K562 (cell line): ENCODE results near the gene ENOX2. TPM values are rescaled to one million over a fixed set of nuclear protein-coding genes. Genes with fewer than 3 reads are reported as not detected.
A peak's percentile ranks its signal among the peaks of the same experiment; 100 is the strongest.

ENCODE experiments used
- ATAC-seq: fragments of 200-7000 bp; cut with Tn5 transposase; 3 replicates; pipeline ENCODE4 v1.9.1; 2020; ENCODE audit warnings: moderate library complexity
- BruUV-seq: library from RNA; stranded (reverse); fragments of 400-500 nt; replicated peaks from 2 replicates; lab custom pipeline; 2021; lab: Mats Ljungman, UMichigan
- CTCF ChIA-PET: fragments of 300-600 bp; formaldehyde crosslinking; extraction: SDS; loops from one replicate; lab custom pipeline; 2021; ENCODE audit warnings: low intra/inter-chr PET ratio; lab: Yijun Ruan, JAX
- POLR2A ChIA-PET: fragments of 300-600, 350-650 bp; sonication (Branson Sonifier 250); formaldehyde crosslinking; extraction: SDS; loops from one replicate; lab custom pipeline; 2021; ENCODE audit warnings: antibody characterized with exemption, inconsistent platforms; lab: Yijun Ruan, JAX
- DNase-seq, 4 experiments: peaks; one replicate each; pipeline versions ENCODE4 v3.0.0 to v3.0.0-alpha.2; 2011 to 2018; ENCODE audit warnings: low spot score in 3 of 4, mixed read lengths in 3 of 4; ENCODE audit errors: extremely low read depth in 1 of 4
- FAIRE-seq: peaks from 2 replicates; lab custom pipeline; 2011; peaks lifted over from hg19 to GRCh38; lab: Jason Lieb, UNC
- H2AFZ ChIP-seq: 2 replicates; pipeline ENCODE4 v1.6.0; 2011; ENCODE audit warnings: low read depth, low read length, control low read depth, inconsistent platforms
- H3K27ac ChIP-seq: fragments of 200-600 bp; 3 replicates; pipeline ENCODE4 v1.8.0; 2011; ENCODE audit warnings: low read depth, mild to moderate bottlenecking, control low read depth, inconsistent platforms, low read length, moderate library complexity, mixed read lengths; ENCODE audit errors: extremely low read depth
- H3K27me3 ChIP-seq, 2 experiments: fragments of 300-600 bp in 1 of 2; 2 replicates in 1 of 2; 3 replicates in 1 of 2; pipeline versions ENCODE4 v1.6.0 to v1.8.0; 2011; ENCODE audit warnings: inconsistent platforms in 2 of 2, low read length in 2 of 2, mild to moderate bottlenecking in 1 of 2, mixed read lengths in 1 of 2, moderate library complexity in 1 of 2; ENCODE audit not compliant: control insufficient read depth in 2 of 2, insufficient read depth in 2 of 2
- H3K36me3 ChIP-seq: fragments of 300-600 bp; 3 replicates; pipeline ENCODE4 v1.8.0; 2011; ENCODE audit warnings: mild to moderate bottlenecking, low read length, inconsistent platforms; ENCODE audit not compliant: control insufficient read depth, insufficient read depth
- H3K4me1 ChIP-seq, 2 experiments: fragments of 200-600 bp in 1 of 2; replicated peaks in 1 of 2; 2 replicates in 1 of 2; 3 replicates in 1 of 2; pipeline versions ENCODE4 v1.5.1 to v1.8.0; 2011; ENCODE audit warnings: inconsistent platforms in 2 of 2, low read length in 2 of 2, mild to moderate bottlenecking in 1 of 2, mixed read lengths in 1 of 2, moderate library complexity in 1 of 2; ENCODE audit not compliant: control insufficient read depth in 2 of 2, insufficient read depth in 2 of 2
- H3K4me2 ChIP-seq: 2 replicates; pipeline ENCODE4 v1.6.1; 2011; ENCODE audit warnings: low read length, control low read depth, inconsistent platforms, mixed read lengths; ENCODE audit not compliant: insufficient read depth
- H3K4me3 ChIP-seq: fragments of 200-600 bp; sonication (generic), shearing (Covaris generic); 2 replicates; pipeline ENCODE4 v1.5.1; 2016; ENCODE audit warnings: control low read depth, inconsistent platforms
- H3K79me2 ChIP-seq: fragments of 200-600 bp; 3 replicates; pipeline ENCODE4 v1.8.0; 2011; ENCODE audit warnings: low read length, inconsistent platforms; ENCODE audit not compliant: control insufficient read depth, insufficient read depth
- H3K9ac ChIP-seq, 2 experiments: 2 replicates each; pipeline versions ENCODE4 v1.6.0 to v1.6.1; 2011; ENCODE audit warnings: low read depth in 2 of 2, low read length in 2 of 2, control low read depth in 1 of 2, inconsistent platforms in 1 of 2, mild to moderate bottlenecking in 1 of 2, mixed read lengths in 1 of 2; ENCODE audit not compliant: insufficient read depth in 1 of 2
- H3K9me1 ChIP-seq: one replicate; pipeline ENCODE4 v1.6.0; 2011; ENCODE audit warnings: inconsistent platforms, mild to moderate bottlenecking, low read length, moderate library complexity; ENCODE audit not compliant: control insufficient read depth, insufficient read depth
- H3K9me3 ChIP-seq: replicated peaks from 2 replicates; pipeline ENCODE4 v1.5.1; 2011; ENCODE audit warnings: low read depth, low read length, inconsistent platforms; ENCODE audit not compliant: control insufficient read depth, insufficient read depth
- H4K20me1 ChIP-seq: replicated peaks from 2 replicates; pipeline ENCODE4 v1.6.1; 2011; ENCODE audit warnings: low read length, inconsistent platforms, mixed read lengths; ENCODE audit not compliant: control insufficient read depth, insufficient read depth
- BRD9 ChIP-seq: fragments of 450-650 bp; IDR thresholded peaks from 2 replicates; pipeline ENCODE4 v1.6.1; 2018; ENCODE audit warnings: low read depth; ENCODE audit not compliant: partially characterized antibody
- FOSL1 ChIP-seq: fragments of 200-800 bp; sonication (Bioruptor generic); conservative IDR thresholded peaks from 2 replicates; pipeline ENCODE4 v1.6.1; 2016; ENCODE audit warnings: missing genetic modification characterization, missing compliant biosample characterization
- FOXA3 ChIP-seq, 2 experiments: fragments of 450-650 bp in 1 of 2; sonication (generic) in 1 of 2; formaldehyde crosslinking; IDR thresholded peaks in 1 of 2; conservative IDR thresholded peaks in 1 of 2; 2 replicates each; pipeline versions ENCODE4 v1.4.0 to v1.8.0; 2020 to 2022; ENCODE audit warnings: mild to moderate bottlenecking in 2 of 2, missing genetic modification reagents in 1 of 2
- FOXO4 ChIP-seq: fragments of 450-650 bp; formaldehyde crosslinking; IDR thresholded peaks from 2 replicates; pipeline ENCODE4 v1.4.0; 2020; ENCODE audit warnings: mild to moderate bottlenecking, moderate library complexity
- GTF2E2 ChIP-seq: fragments of 200-800 bp; sonication (Bioruptor generic); IDR thresholded peaks from 2 replicates; pipeline ENCODE4 v1.6.1; 2016; ENCODE audit warnings: missing genetic modification characterization, missing compliant biosample characterization
- NFE2 ChIP-seq: IDR thresholded peaks from 2 replicates; pipeline ENCODE4 v1.6.1; 2014; ENCODE audit warnings: antibody characterized with exemption, low read depth
- YY1 ChIP-seq, 3 experiments: IDR thresholded peaks; 2 replicates each; pipeline ENCODE4 v1.6.1; 2011; ENCODE audit warnings: low read length in 2 of 3, mild to moderate bottlenecking in 2 of 3, moderate library complexity in 2 of 3, borderline replicate concordance in 1 of 3, control low read depth in 1 of 3, low read depth in 1 of 3; ENCODE audit not compliant: insufficient read depth in 3 of 3, insufficient replicate concordance in 2 of 3, control insufficient read depth in 1 of 3, insufficient read length in 1 of 3; ENCODE audit errors: extremely low read depth in 1 of 3
- ZBTB7A ChIP-seq: IDR thresholded peaks from 2 replicates; pipeline ENCODE4 v1.6.1; 2011; ENCODE audit warnings: low read depth, mild to moderate bottlenecking, low read length, moderate library complexity, borderline replicate concordance; ENCODE audit not compliant: control insufficient read depth
- ZFP91 ChIP-seq: sonication (generic); formaldehyde crosslinking; IDR thresholded peaks from 2 replicates; pipeline ENCODE4 v1.8.0; 2022; ENCODE audit warnings: mild to moderate bottlenecking, missing genetic modification reagents
- ZNF583 ChIP-seq: fragments of 250-450 bp; sonication (Bioruptor Pico); IDR thresholded peaks from 2 replicates; pipeline ENCODE4 v1.4.0; 2020
- ZNF740 ChIP-seq, 3 experiments: fragments of 200-800 bp in 1 of 3; sonication (Bioruptor generic) in 1 of 3; sonication (generic) in 1 of 3; formaldehyde crosslinking in 1 of 3; IDR thresholded peaks; 2 replicates each; pipeline versions ENCODE4 v1.6.1 to v1.8.0; 2016 to 2022; ENCODE audit warnings: mild to moderate bottlenecking in 2 of 3, missing compliant biosample characterization in 2 of 3, missing genetic modification characterization in 2 of 3, missing genetic modification reagents in 1 of 3
- ZNF830 ChIP-seq: fragments of 250-450 bp; sonication (Bioruptor Pico); IDR thresholded peaks from 2 replicates; pipeline ENCODE4 v1.5.0; 2021; ENCODE audit warnings: mild to moderate bottlenecking
- ZSCAN29 ChIP-seq: fragments of 450-650 bp; IDR thresholded peaks from 2 replicates; pipeline ENCODE4 v1.6.1; 2017
- WGBS: fragments of 100-300 bp; shearing (Covaris generic); methylation state at CpG from one replicate; pipeline ENCODE4 v1.1.6; 2016; ENCODE audit warnings: low coverage, mixed read lengths; ENCODE audit not compliant: insufficient coverage; ENCODE audit errors: missing lambda C conversion rate; 5-methylcytosine and 5-hydroxymethylcytosine counted together
- in situ Hi-C: fragments of 300-500 bp; cut with MboI; formaldehyde crosslinking; loops from 4 replicates; pipeline ENCODE4 v1.15.0; 2018; ENCODE audit warnings: inconsistent platforms, mixed read lengths
- intact Hi-C: fragments of 100-400 bp; cut with micrococcal nuclease; formaldehyde crosslinking; loops from 2 replicates; pipeline ENCODE4 v1.14.2; 2022
- polyA plus RNA-seq, 8 experiments: library from polyadenylated mRNA; depleted of rRNA in 4 of 8; stranded (reverse) in 5 of 8; unstranded in 3 of 8; fragments of >200 nt; fragmentation: Nextera tagmentation in 2 of 8; fragmentation: Illumina TruSeq in 1 of 8; extraction: Ambion mirVana in 2 of 8; extraction: Trizol in 1 of 8; gene quantifications; 2 replicates each; pipeline versions ENCODE4 v1.2.1 to v1.2.3, GENCODE V29; 2011 to 2014; ENCODE audit warnings: inconsistent platforms in 1 of 8, missing spikeins in 1 of 8
- total RNA-seq, 7 experiments: library from RNA; depleted of rRNA in 6 of 7; stranded (reverse); fragments of >200 nt in 6 of 7; fragmentation: Illumina TruSeq in 2 of 7; extraction: Trizol in 2 of 7; gene quantifications; 2 replicates each; pipeline versions ENCODE4 v1.2.1 to v1.2.3, GENCODE V29; 2011 to 2021; ENCODE audit warnings: low replicate concordance in 1 of 7

ENOX2 gene
- total and polyA plus RNA-seq, 9 of the 15 experiments (the other 6 are each of a cell fraction or from before 2014, with no cell fraction given), result 6.1 to 24.0 (median 13.8) TPM

GRCh38 chrX:130789793-130790192 lies 113.2 kb downstream of the ENOX2 start (continued):
- TF ChIP-seq ZNF740 (CRISPR knock-in tag; IDR thresholded peaks at IDR 0.05) (no peak), ZNF740 (tag; IDR thresholded peaks at IDR 0.05) (no peak), FOXO4 (CRISPR knock-in tag) (no peak), ZNF583 (CRISPR knock-in tag) (no peak), ZBTB7A (no peak), NFE2 (no peak), ZNF830 (no peak)

GRCh38 chrX:130788786-130789581 lies 114.0 kb downstream of the ENOX2 start:
- no peaks in the 10 kb centered on the region for H4K20me1 ChIP-seq
- H3K4me3 ChIP-seq, result no peak overlapping the region
- no peaks in the 10 kb centered on the region for H3K9me3 ChIP-seq
- no peaks in the 10 kb centered on the region for H3K79me2 ChIP-seq
- no peaks in the 10 kb centered on the region; a peak in 1 of 5 replicates for H3K4me1 ChIP-seq
- no peak overlapping the region for H3K4me2 ChIP-seq
- no TSS peak for BruUV-seq
- H3K27me3 ChIP-seq, result no peaks in the 10 kb centered on the region
- ChIA-PET CTCF (no interaction called here), POLR2A (interaction anchor here (0.5 to 1.3 kb wide), 3 partner anchors 13 to 67 kb away, joined by 3 read pairs; no protein-coding TSS in a partner anchor)
- FAIRE-seq, result peak; percentile 55
- TF ChIP-seq ZFP91 (CRISPR knock-in tag) (no peak), ZSCAN29 (no peak), GTF2E2 (tag) (no peak), FOSL1 (tag) (no peak), FOXA3 (CRISPR knock-in tag; conservative IDR thresholded peaks at IDR 0.05 in 1 of 2, IDR thresholded peaks at IDR 0.05 in 1 of 2) (no peak), YY1 (IDR thresholded peaks at IDR 0.05; ENCODE audit: borderline replicate concordance in 1 of 3, control insufficient read depth in 1 of 3, extremely low read depth in 1 of 3, insufficient read depth in 3 of 3, insufficient read length in 1 of 3, insufficient replicate concordance in 2 of 3, low read depth in 1 of 3, low read length in 2 of 3) (no peak), BRD9 (no peak)
- DNase-seq, result no peak
- H3K9ac ChIP-seq, result no peak overlapping the region
- 55% methylated on average over 4 of the region's 4 CpGs for WGBS
- no peak overlapping the region for H3K27ac ChIP-seq
- H3K36me3 ChIP-seq, result no peaks in the 10 kb centered on the region
- H3K9me1 ChIP-seq, result no peaks in the 10 kb centered on the region
- intact Hi-C loops, result no loop called here
- no peak for ATAC-seq
- no peak overlapping the region for H2AFZ ChIP-seq
- in situ Hi-C loops, result no loop called here
